B cell (primary cell): ENCODE results near the gene ESR1.

Experiments
- EZH2 ChIP-seq: IDR thresholded peaks from 2 replicates; pipeline ENCODE4 v1.6.1; 2012; ENCODE audit warnings: borderline replicate concordance, low read depth, mild to moderate bottlenecking, moderate library complexity, low read length; ENCODE audit not compliant: insufficient read depth, poor library complexity, severe bottlenecking
- TF ChIP-seq, protein P1 (sequence below): fragments of 200-600 bp; IDR thresholded peaks from one replicate; pipeline ENCODE4 v1.8.0; 2022; ENCODE audit warnings: antibody characterized with exemption, mild to moderate bottlenecking

- TF ChIP-seq, protein P1, sequence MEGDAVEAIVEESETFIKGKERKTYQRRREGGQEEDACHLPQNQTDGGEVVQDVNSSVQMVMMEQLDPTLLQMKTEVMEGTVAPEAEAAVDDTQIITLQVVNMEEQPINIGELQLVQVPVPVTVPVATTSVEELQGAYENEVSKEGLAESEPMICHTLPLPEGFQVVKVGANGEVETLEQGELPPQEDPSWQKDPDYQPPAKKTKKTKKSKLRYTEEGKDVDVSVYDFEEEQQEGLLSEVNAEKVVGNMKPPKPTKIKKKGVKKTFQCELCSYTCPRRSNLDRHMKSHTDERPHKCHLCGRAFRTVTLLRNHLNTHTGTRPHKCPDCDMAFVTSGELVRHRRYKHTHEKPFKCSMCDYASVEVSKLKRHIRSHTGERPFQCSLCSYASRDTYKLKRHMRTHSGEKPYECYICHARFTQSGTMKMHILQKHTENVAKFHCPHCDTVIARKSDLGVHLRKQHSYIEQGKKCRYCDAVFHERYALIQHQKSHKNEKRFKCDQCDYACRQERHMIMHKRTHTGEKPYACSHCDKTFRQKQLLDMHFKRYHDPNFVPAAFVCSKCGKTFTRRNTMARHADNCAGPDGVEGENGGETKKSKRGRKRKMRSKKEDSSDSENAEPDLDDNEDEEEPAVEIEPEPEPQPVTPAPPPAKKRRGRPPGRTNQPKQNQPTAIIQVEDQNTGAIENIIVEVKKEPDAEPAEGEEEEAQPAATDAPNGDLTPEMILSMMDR = no peak
- no peak for TF ChIP-seq EZH2
Observed at GRCh38 chr6:151761851-151762250, 45.6 kb upstream of the ESR1 start.
